ENCODE data around the gene ZNF236. TPM values are rescaled to one million over a fixed set of nuclear protein-coding genes. Genes with fewer than 3 reads are reported as not detected.

Gene ZNF236
- total RNA-seq, 6 experiments from 2014 or later: 6.3 to 10.4 (median 8.1) TPM

DNA sequence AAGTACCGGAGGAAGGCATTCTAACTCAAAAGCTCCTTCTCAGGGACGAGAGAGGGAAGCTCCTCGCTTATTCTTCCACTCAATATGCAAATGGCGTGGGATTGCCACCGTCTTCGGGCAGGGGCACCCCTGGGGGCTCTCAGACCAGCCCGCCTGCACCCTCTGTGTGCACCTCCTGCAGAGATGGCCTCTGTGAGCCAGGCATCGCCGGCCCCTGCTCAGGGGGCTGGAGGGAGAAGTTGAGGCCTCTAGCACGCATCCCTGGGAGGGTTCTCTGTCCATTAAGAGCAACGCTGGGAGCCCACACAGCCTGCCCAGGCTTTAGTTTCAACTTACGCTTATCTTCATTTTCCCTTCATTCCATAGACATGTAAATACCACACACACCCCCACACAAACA is 184.9 kb downstream of the ZNF236 start:
- TF ChIP-seq, protein P1, sequence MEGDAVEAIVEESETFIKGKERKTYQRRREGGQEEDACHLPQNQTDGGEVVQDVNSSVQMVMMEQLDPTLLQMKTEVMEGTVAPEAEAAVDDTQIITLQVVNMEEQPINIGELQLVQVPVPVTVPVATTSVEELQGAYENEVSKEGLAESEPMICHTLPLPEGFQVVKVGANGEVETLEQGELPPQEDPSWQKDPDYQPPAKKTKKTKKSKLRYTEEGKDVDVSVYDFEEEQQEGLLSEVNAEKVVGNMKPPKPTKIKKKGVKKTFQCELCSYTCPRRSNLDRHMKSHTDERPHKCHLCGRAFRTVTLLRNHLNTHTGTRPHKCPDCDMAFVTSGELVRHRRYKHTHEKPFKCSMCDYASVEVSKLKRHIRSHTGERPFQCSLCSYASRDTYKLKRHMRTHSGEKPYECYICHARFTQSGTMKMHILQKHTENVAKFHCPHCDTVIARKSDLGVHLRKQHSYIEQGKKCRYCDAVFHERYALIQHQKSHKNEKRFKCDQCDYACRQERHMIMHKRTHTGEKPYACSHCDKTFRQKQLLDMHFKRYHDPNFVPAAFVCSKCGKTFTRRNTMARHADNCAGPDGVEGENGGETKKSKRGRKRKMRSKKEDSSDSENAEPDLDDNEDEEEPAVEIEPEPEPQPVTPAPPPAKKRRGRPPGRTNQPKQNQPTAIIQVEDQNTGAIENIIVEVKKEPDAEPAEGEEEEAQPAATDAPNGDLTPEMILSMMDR (IDR thresholded peaks at IDR 0.05): no peak

DNA sequence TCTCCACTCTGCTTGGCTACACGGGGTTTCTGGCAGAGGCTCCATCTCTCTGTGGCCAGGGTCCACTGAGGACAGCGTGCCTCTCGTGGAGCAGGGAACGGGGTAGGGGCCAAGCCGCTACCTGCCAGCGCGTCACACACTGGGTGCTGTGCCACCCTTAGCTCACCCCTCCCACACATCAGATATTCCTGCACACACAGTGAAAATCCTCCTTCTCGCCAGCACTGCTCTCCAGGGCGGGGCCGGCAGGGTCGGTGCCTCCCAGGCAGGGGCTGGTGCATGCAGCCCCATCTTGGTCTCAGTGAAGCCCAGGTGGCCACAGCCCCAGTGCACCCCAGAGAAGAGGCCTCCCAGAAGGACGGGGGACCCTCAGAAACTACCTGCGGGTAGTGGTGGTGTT is 185.6 kb downstream of the ZNF236 start:
- Mint-ChIP-seq H3K36me3 (ENCODE audit: low read depth) (no peaks in the 10 kb centered on the region), H3K4me1 (ENCODE audit: low read depth) (no peaks in the 10 kb centered on the region), H3K4me3 (no peak overlapping the region), H3K27me3 (ENCODE audit: insufficient read depth) (peaks cover 47% of the 10 kb centered on the region), H3K27ac (no peak overlapping the region), H3K9me3 (no peaks in the 10 kb centered on the region)
- TF ChIP-seq, protein P1 (IDR thresholded peaks at IDR 0.05): no peak
- no peak for DNase-seq

More for the DNA sequence above, 184.9 kb downstream of the ZNF236 start:
- Mint-ChIP-seq H3K27ac (no peak overlapping the region), H3K27me3 (ENCODE audit: insufficient read depth) (peaks cover 47% of the 10 kb centered on the region), H3K4me1 (ENCODE audit: low read depth) (no peaks in the 10 kb centered on the region), H3K9me3 (no peaks in the 10 kb centered on the region), H3K36me3 (ENCODE audit: low read depth) (no peaks in the 10 kb centered on the region), H3K4me3 (no peak overlapping the region)
- no peak for DNase-seq

DNA sequence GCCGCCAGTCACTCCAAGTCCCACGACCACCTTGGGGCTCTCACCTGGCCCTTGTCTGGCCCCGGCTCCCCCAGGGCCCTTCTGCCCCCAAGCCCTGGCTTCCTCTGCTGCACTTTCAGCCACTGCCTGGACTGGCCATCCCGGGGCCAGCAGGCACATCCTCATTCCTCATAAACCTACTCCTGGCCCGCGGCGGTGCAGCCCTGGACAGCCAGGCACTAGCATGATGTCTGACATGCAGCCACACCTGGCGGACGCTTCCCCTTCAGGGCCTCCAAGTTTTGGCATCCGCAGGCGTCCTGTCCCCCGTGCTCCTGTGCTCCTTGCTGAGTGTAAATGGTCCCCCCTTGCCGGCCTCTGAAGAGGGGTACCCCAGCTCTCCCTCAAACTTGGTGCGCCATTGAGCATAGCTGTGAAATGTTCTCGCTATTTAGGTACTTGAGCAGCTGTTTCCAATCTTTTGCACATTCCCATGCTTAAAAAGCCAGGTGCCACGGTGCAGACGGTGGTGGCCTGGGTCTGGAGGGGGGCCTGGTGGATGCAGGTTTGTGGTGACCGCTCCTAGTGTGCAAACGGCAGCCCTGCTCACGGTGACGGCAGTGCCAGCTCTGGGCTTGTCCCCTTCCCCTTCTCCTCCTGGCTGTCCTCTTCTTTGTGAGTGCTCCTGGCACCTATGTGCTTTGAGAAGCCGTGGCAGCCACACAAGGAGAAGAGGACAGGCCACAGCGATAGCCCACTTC is 186.4 kb downstream of the ZNF236 start:
- TF ChIP-seq, protein P1 (IDR thresholded peaks at IDR 0.05): no peak
- H3K4me1 Mint-ChIP-seq (ENCODE audit: low read depth): no peaks in the 10 kb centered on the region
- H3K36me3 Mint-ChIP-seq (ENCODE audit: low read depth): no peaks in the 10 kb centered on the region
- no peak overlapping the region for H3K4me3 Mint-ChIP-seq
- no peak for DNase-seq
- H3K9me3 Mint-ChIP-seq: no peaks in the 10 kb centered on the region
- peaks cover 46% of the 10 kb centered on the region for H3K27me3 Mint-ChIP-seq (ENCODE audit: insufficient read depth)
- no peak overlapping the region for H3K27ac Mint-ChIP-seq

DNA sequence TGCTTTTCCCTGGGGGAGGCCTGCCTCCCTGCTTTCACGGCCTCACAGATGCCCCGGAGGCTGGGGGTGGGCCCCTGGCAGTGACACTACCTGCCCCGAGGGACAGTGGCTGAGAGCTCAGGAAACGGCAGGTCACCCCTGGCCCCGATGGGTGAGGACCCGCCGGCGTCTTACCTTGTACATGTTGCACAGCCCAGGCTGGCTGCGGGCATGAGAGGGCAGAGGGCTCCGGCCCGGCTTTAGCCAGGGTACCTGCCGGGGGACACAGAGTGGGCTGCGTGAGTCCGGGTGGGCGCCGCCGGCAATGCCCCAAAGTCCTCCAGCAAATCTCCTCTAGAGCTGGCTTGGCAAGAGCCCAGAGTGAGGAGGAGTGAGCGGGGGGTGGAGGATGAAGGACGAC is 187.3 kb downstream of the ZNF236 start:
- no peaks in the 10 kb centered on the region for H3K4me1 Mint-ChIP-seq (ENCODE audit: low read depth)
- H3K27me3 Mint-ChIP-seq (ENCODE audit: insufficient read depth): peaks cover 43% of the 10 kb centered on the region
- TF ChIP-seq, protein P1 (IDR thresholded peaks at IDR 0.05): no peak
- DNase-seq: no peak
- no peaks in the 10 kb centered on the region for H3K36me3 Mint-ChIP-seq (ENCODE audit: low read depth)
- H3K9me3 Mint-ChIP-seq: no peaks in the 10 kb centered on the region
- H3K27ac Mint-ChIP-seq: no peak overlapping the region
- H3K4me3 Mint-ChIP-seq: no peak overlapping the region

DNA sequence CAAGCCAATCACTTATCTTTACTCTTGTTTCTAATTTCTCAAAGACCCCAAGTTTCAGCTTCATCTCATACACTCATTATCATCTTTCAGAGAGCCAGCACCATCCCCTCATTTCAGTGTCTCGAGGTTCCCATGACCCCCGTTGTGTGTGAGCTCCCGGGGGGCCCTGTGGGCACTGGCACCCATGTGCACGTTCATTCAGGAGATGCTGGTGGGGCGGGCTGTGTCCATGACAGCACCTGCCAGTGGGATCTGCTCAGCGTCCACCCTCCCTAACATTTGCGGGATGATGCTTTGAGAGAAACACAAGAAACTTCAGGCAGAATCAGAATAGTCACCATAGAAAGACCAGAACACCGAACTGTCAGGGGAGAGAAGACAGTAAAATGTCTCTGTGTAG is 189.8 kb downstream of the ZNF236 start:
- no peak overlapping the region for H3K4me3 Mint-ChIP-seq
- no peak overlapping the region for H3K27ac Mint-ChIP-seq
- H3K27me3 Mint-ChIP-seq (ENCODE audit: insufficient read depth): peaks cover 24% of the 10 kb centered on the region
- TF ChIP-seq, protein P1 (IDR thresholded peaks at IDR 0.05): no peak
- no peaks in the 10 kb centered on the region for H3K36me3 Mint-ChIP-seq (ENCODE audit: low read depth)
- no peaks in the 10 kb centered on the region for H3K4me1 Mint-ChIP-seq (ENCODE audit: low read depth)
- DNase-seq: no peak
- no peaks in the 10 kb centered on the region for H3K9me3 Mint-ChIP-seq
